DMS79 (cell line): ENCODE data around the gene CD22.
"Not testable (repeated sequence)": the region's sequence is repeated elsewhere in the genome, so short reads cannot be mapped to it uniquely, and the experiment has no call there.

Experiments used
- DNase-seq: peaks from one replicate; lab custom pipeline; 2025; lab: John Stamatoyannopoulos, UW

CD22 gene

GRCh38 chr19:35359395-35359794, 30.4 kb downstream of the CD22 start:
- DNase-seq = not testable (repeated sequence)

DNA sequence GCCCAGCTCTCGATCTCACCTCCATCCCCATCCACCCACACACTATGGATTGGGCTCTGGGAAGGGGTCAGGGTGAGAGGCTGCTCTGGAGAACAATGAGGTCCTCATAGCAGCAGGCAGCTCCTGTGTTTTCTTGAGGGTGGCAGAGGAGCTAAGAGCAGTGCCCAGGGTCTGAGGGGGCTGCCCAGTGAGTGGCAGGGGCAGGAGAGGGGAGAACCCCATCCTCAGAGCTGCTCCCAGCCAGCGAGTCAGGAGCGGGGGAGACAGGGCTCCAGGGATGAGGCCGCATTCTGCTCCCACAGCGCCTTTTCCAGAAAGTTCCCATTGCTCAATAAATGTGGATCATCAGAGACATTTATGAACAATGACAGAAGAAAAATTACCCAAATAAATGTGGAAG, 31.1 kb downstream of the CD22 start:
- not testable (repeated sequence) for DNase-seq

DNA sequence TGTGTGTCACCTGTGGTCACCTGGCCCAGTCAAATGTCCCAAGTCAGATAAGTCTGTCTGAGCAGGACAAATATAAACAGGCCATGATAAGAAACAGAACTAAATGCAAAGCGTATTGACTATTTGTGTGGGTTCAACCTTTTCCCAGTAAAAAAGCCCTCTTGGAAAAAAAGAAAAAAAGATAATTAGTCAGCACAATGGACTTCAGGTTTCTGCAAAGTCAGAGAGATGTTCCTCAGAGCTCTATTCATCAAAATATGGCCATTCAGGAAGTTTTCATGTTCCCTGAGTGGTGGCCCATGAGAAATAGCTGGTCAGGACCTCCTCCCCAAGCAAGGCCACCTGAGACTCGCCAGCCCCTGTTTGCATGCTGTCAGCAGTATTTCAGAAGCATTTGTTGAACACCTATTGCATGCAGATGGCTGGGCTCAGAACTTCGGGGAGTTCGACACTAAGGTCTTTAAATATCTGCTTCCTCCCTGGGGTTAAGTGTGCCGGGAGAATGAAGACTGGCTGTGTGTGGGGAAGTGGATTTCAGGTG, 32.0 kb downstream of the CD22 start:
- DNase-seq = no peak

- DNase-seq = no peak
Observed at GRCh38 chr19:35362261-35363000, 33.4 kb downstream of the CD22 start.

- DNase-seq = no peak
Observed at GRCh38 chr19:35363001-35363590, 34.1 kb downstream of the CD22 start.

GRCh38 chr19:35363711-35364425, 34.9 kb downstream of the CD22 start:
- no peak for DNase-seq

DNA sequence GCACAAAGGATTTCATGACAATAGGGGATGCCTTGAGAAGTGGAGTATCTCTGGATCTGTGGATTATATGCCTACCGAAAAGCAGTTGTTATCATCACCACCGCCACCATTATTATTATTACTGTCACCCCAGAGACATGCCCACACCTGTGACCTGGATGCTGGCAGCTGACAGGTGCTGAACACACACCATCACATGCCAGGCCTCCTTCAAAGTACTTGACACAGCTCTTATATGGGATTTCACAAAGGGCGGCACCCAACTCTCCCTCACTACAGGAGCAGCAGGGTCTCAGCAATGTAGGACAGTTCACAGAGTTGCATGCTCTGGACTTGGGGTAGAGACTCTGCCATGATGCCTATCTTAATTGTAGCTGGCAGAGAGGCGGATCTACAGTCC, 36.3 kb downstream of the CD22 start:
- DNase-seq = no peak

GRCh38 chr19:35368378-35368777, 39.4 kb downstream of the CD22 start:
- DNase-seq = no peak

- DNase-seq = no peak
Observed at GRCh38 chr19:35369522-35369921, 40.5 kb downstream of the CD22 start.

DNA sequence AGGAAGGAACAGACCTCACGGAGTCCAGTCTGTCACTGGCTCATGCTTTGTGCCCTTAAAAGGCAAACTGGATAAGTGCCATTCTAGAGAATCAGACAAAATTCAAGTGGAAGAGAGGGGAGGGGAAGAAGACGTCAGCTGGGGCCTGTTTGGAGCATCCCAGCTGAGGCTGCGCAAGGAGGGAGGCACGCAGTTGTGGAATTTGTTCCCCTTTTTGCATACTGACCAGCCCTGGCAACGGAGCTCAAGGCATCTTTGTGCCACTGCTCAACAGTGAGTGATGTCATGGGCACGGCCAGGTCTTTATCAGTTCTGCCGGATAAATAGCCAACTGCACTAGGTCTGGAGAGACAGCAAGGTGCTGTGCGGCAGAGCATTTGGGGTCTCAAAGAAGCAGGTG, 41.7 kb downstream of the CD22 start, which contains the start of gene GPR42:
TSS of gene GPR42 (plus strand) at position 347 of the 400 bp plus-strand sequence. CDS start 292 bp downstream, outside the sequence.
- no peak for DNase-seq

GRCh38 chr19:35373492-35373891, 44.5 kb downstream of the CD22 start:
- DNase-seq = no peak

GRCh38 chr19:35374031-35374430, 45.0 kb downstream of the CD22 start:
- not testable (repeated sequence) for DNase-seq

DNA sequence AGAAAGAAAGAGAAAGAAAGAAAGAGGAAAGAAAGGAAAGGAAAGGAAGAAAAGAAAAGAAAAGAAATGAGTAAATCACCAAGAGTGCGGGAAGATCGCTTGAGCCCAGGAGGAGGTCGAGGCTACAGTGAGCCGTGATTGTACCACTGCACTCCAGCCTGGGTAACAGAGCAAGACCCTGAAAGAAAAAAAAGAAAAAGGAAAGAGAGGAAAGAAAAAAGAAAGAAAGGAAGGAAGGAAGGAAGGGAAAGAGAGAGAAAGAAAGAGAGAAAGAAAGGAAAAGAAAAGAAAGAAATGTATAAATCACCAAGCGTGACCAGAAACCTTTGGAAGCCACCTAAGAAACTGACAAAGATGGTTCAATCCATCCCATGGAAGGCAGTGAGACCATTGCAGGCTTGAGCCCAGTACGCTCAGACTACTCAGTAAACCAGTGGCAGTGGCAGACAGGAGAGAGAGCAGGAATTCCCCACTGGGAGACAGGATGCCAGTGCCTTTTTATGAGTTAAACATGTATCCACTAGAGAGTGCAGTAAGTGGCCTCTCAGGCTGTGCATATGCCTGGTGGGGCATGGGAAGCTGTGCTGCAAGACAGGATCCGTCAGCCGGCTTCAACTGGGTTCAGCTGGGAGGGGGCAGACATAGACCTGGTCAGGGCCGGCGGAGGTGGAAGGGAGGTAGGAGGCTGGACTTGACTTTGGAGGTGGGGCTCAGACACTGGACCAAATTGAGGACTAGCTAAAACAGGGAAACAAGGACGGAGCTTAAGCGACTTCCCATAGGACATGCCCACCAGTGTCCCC, 46.7 kb downstream of the CD22 start:
- no peak for DNase-seq

- DNase-seq = no peak
Observed at GRCh38 chr19:35377656-35378055, 48.7 kb downstream of the CD22 start.

DNA sequence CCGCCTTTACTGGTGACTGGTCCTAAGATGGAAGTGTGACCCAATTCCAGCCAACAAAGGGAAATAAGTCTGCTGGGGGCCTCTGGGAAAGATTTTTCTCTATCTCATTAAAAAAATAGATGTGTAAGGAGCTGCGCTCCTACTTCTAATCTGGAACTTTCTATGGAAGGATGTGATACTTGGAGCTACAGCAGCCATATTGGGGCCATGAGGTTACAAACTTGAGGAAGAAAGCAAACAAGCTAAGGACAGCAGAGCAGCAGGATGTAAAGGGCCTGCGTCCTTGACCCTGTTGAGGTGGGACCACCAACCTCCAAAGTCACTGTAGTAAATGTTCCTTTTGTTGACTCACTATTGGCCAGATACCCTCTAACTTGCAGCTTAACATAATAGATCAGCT, 49.4 kb downstream of the CD22 start:
- DNase-seq = no peak

DNA sequence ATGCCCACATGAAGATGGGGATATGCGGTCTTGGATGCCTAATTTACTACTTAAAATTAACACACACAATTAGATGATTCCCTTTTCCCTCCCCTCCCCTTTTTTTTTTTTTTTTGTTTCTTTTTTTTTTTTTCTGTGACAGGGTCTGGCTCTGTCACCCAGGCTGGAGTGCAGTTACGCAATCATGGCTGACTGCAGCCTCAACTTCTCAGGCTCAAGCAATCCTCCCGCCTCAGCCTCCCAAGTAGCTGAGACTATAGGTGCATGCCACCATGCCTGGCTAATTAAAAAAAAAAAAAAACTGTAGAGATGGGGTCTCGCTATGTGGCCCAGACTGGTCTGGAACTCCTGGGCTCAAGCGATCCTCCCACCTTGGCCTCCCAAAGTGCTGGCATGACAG, 50.6 kb downstream of the CD22 start:
- not testable (repeated sequence) for DNase-seq

- DNase-seq = no peak
Observed at GRCh38 chr19:35379992-35380391, 51.0 kb downstream of the CD22 start.

DNA sequence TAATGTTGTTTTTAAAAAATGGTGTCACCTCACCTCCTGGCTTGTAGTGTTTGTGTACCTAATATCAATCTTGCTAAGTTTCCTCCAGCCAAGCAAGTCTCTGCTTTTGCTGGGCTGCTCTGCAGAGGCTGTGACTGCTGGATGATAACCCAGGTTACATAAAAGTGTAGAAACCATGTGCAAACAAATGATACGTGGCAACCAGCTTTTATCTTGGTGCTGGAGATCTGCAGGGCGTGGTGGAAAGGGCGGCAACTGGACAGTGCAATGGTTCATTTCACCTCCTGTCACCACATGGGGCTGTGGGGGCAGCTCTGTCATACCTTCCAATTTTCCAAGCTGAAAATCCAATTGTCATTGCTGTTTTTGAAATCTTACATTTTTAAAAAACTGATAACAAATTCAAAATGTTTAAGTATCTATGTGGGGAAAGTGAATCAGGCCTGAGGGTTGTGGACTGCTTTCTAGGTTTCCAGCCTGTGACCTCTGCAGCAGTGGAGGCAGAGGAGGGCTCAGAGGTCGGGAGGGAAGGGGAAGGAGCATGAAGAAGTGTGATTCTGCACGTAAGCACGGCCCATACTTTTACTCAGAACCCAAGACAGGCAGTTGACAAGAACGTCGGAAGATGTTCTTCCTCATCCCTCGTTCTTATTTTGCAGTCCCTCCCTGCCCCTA, 51.6 kb downstream of the CD22 start:
- DNase-seq = no peak

DNA sequence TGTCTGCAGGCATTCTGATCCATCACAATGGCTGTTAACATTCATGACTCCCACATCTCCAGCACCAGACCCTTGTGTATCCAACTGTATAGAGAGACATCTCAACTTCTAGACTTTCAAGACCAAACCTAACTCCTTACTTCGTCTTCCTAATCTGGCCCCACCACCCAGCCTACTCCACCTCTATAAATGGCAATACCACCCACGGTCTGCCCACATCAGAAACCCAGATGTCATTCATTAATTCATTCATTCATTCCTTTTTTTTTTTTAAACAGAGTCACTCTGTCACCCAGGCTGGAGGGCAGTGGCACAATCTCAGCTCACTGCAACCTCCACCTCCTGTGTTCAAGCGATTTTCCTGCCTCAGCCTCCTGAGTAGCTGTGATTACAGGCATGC, 52.3 kb downstream of the CD22 start:
- no peak for DNase-seq

- no peak for DNase-seq
Observed at GRCh38 chr19:35381926-35382325, 52.9 kb downstream of the CD22 start.

GRCh38 chr19:35383536-35383935, 54.5 kb downstream of the CD22 start:
- no peak for DNase-seq
